Right atrium auricular region (tissue), 2 donors: Measurements from ENCODE around the gene GRIFIN. TPM values are rescaled to one million over a fixed set of nuclear protein-coding genes. Genes with fewer than 3 reads are reported as not detected.

Experiments used
- DNase-seq: peaks from one replicate; pipeline ENCODE4 v3.0.0-alpha.2; 2019; ENCODE audit warnings: low spot score
- H3K27ac ChIP-seq, 2 donors: fragments of 200-600 bp; sonication (generic); 1 replicate in 1 of 2; 2 replicates in 1 of 2; pipeline ENCODE4 v1.5.1; 2016 to 2019
- H3K27me3 ChIP-seq, 2 donors: fragments of 200-600 bp; sonication (generic); one replicate each; pipeline versions ENCODE4 v1.5.1 to v1.6.0; 2017 to 2019
- H3K36me3 ChIP-seq: fragments of 200-600 bp; sonication (generic); one replicate; pipeline ENCODE4 v1.5.1; 2016
- H3K4me1 ChIP-seq, 2 donors: fragments of 200-600 bp; sonication (generic); one replicate each; pipeline versions ENCODE4 v1.5.1 to v1.6.0; 2017 to 2019
- H3K4me3 ChIP-seq, 2 donors: fragments of 200-600 bp; sonication (generic); 1 replicate in 1 of 2; 2 replicates in 1 of 2; pipeline ENCODE4 v1.5.1; 2017 to 2019; ENCODE audit warnings: mild to moderate bottlenecking in 1 of 2, moderate library complexity in 1 of 2
- H3K9me3 ChIP-seq, 2 donors: fragments of 200-600 bp; sonication (generic); one replicate each; pipeline ENCODE4 v1.5.1; 2019
- CTCF ChIP-seq, 2 donors: fragments of 200-600 bp; sonication (generic); IDR thresholded peaks; one replicate each; pipeline ENCODE4 v1.5.1; 2019; ENCODE audit warnings: antibody characterized with exemption in 2 of 2
- total RNA-seq, 2 donors: library from RNA; depleted of rRNA; stranded (reverse); fragments of >200 nt; gene quantifications; one replicate each; pipeline ENCODE4 v1.1.0, GENCODE V29; 2016

GRIFIN gene
- total RNA-seq, 2 donors from 2014 or later: not detected

DNA sequence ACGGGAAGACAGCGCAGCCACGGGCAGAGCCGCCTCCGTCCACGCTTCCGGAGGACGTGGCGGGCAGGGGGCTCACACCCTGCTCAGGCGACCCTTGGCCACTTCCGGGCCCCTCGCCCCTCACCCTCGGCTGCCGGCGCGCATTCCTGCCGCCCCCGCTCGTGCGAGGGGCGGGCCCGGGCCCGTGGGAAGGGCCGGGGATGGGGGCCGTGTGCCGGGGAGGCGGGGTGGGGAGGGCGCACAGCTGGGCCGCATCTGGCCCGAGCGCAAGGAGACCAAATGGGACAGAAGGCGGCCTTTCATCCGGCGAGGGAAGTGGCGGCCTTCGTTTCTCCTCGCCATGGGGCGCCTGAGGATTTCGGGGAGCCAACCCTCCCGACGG lies 42.5 kb upstream of the GRIFIN start:
- no peaks in the 10 kb centered on the region for H3K36me3 ChIP-seq
- DNase-seq: no peak
- H3K27ac ChIP-seq: peak overlapping the region in 1 of 2 donors; percentile 48
- no peak for TF ChIP-seq CTCF (IDR thresholded peaks at IDR 0.05)
- H3K4me3 ChIP-seq: peak overlapping the region in 1 of 2 donors; percentile 62
- no peaks in the 10 kb centered on the region for H3K27me3 ChIP-seq
- H3K9me3 ChIP-seq: no peaks in the 10 kb centered on the region
- peaks cover 0 to 53% of the 10 kb centered on the region in 2 donors for H3K4me1 ChIP-seq

GRCh38 chr7:2517678-2518507 lies 41.7 kb upstream of the GRIFIN start:
- no peak for TF ChIP-seq CTCF (IDR thresholded peaks at IDR 0.05)
- no peaks in the 10 kb centered on the region for H3K36me3 ChIP-seq
- H3K27ac ChIP-seq: no peak overlapping the region
- DNase-seq: no peak
- H3K27me3 ChIP-seq: no peaks in the 10 kb centered on the region
- peaks cover 0 to 45% of the 10 kb centered on the region in 2 donors for H3K4me1 ChIP-seq
- H3K4me3 ChIP-seq: no peak overlapping the region
- H3K9me3 ChIP-seq: no peaks in the 10 kb centered on the region

- Histone ChIP-seq H3K27ac (no peak overlapping the region), H3K4me3 (no peak overlapping the region), H3K36me3 (no peaks in the 10 kb centered on the region), H3K4me1 (peaks cover 0 to 44% of the 10 kb centered on the region in 2 donors), H3K9me3 (no peaks in the 10 kb centered on the region), H3K27me3 (no peaks in the 10 kb centered on the region)
- no peak for DNase-seq
- no peak for TF ChIP-seq CTCF (IDR thresholded peaks at IDR 0.05)
Measured at GRCh38 chr7:2517026-2517425, 40.8 kb upstream of the GRIFIN start.

GRCh38 chr7:2516194-2516555 lies 40.0 kb upstream of the GRIFIN start:
- DNase-seq: no peak
- H3K4me1 ChIP-seq: peaks cover 0 to 44% of the 10 kb centered on the region in 2 donors
- no peak for TF ChIP-seq CTCF (IDR thresholded peaks at IDR 0.05)

GRCh38 chr7:2515424-2516193 lies 39.4 kb upstream of the GRIFIN start:
- H3K9me3 ChIP-seq: no peaks in the 10 kb centered on the region
- DNase-seq: no peak
- no peak for TF ChIP-seq CTCF (IDR thresholded peaks at IDR 0.05)
- H3K4me1 ChIP-seq: peaks cover 0 to 45% of the 10 kb centered on the region in 2 donors
- H3K36me3 ChIP-seq: no peaks in the 10 kb centered on the region
- no peaks in the 10 kb centered on the region for H3K27me3 ChIP-seq
- no peak overlapping the region for H3K27ac ChIP-seq
- no peak overlapping the region for H3K4me3 ChIP-seq

More at GRCh38 chr7:2516194-2516555, 40.0 kb upstream of the GRIFIN start:
- no peak overlapping the region for H3K27ac ChIP-seq
- no peaks in the 10 kb centered on the region for H3K9me3 ChIP-seq
- H3K27me3 ChIP-seq: no peaks in the 10 kb centered on the region
- H3K4me3 ChIP-seq: no peak overlapping the region
- no peaks in the 10 kb centered on the region for H3K36me3 ChIP-seq
